ENCODE measurements around the gene KRT6C.

GRCh38 chr12:52423661-52424500 is 49.7 kb downstream of the KRT6C start:
- TF ChIP-seq CTCF (IDR thresholded peaks at IDR 0.05; ENCODE audit: low read depth, low read length), result no peak
- TF ChIP-seq EZH2phosphoT487 (IDR thresholded peaks at IDR 0.05; ENCODE audit: low read depth), result no peak

Measured in OCI-LY3 (cell line).